ENCODE data around the gene TRMU.

DNA sequence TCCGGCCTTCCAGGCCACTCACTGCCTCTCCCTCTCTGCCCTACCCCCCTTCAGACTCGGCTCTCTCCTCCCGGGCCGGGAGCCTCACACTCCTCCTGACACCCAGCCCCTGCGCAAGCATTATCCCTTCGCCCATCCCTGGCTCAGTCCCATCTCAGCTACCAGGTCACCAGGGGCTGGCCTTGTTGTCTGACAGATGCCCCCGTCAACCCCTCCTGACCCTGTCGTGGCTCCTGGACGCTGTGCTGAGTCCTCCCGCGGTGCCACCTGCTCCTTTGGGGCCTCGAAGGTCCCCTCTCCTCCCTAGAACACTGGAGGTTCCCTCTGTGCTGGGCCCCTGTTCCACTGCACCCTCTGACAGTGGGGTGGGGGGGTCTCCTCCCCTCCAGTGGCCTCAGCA lies 32.9 kb downstream of the TRMU start:
- TF ChIP-seq, protein P1, sequence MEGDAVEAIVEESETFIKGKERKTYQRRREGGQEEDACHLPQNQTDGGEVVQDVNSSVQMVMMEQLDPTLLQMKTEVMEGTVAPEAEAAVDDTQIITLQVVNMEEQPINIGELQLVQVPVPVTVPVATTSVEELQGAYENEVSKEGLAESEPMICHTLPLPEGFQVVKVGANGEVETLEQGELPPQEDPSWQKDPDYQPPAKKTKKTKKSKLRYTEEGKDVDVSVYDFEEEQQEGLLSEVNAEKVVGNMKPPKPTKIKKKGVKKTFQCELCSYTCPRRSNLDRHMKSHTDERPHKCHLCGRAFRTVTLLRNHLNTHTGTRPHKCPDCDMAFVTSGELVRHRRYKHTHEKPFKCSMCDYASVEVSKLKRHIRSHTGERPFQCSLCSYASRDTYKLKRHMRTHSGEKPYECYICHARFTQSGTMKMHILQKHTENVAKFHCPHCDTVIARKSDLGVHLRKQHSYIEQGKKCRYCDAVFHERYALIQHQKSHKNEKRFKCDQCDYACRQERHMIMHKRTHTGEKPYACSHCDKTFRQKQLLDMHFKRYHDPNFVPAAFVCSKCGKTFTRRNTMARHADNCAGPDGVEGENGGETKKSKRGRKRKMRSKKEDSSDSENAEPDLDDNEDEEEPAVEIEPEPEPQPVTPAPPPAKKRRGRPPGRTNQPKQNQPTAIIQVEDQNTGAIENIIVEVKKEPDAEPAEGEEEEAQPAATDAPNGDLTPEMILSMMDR (conservative IDR thresholded peaks at IDR 0.05): no peak
- TF ChIP-seq ZFX (IDR thresholded peaks at IDR 0.05): no peak
